HEK293 (cell line): ENCODE data around the gene ITPR3.

Experiments used
- HOXA7 ChIP-seq: sonication (generic); formaldehyde crosslinking; IDR thresholded peaks from 2 replicates; pipeline ENCODE4 v1.8.1; 2022; ENCODE audit warnings: missing genetic modification reagents, borderline replicate concordance
- ZNF274 ChIP-seq, 2 experiments: fragments of 200-500 bp in 1 of 2; fragments of 450-650 bp in 1 of 2; sonication (Bioruptor generic) in 1 of 2; formaldehyde crosslinking in 1 of 2; IDR thresholded peaks; 2 replicates each; pipeline versions ENCODE4 v1.5.1 to v1.6.1; 2014 to 2016; ENCODE audit warnings: borderline replicate concordance in 1 of 2, inconsistent platforms in 1 of 2, low read length in 1 of 2, missing biosample characterization in 1 of 2, missing genetic modification characterization in 1 of 2
- ZNF530 ChIP-seq: fragments of 450-650 bp; formaldehyde crosslinking; IDR thresholded peaks from 2 replicates; pipeline ENCODE4 v1.5.1; 2016; ENCODE audit warnings: low read depth, missing biosample characterization, missing genetic modification characterization
- TF ChIP-seq, protein P1 (sequence below): fragments of 450-650 bp; formaldehyde crosslinking; IDR thresholded peaks from 2 replicates; pipeline ENCODE4 v1.5.1; 2017; ENCODE audit warnings: missing biosample characterization, missing genetic modification characterization
- TF ChIP-seq, protein P2 (sequence below): fragments of 450-650 bp; formaldehyde crosslinking; IDR thresholded peaks from 2 replicates; pipeline ENCODE4 v1.5.1; 2016; ENCODE audit warnings: missing biosample characterization, missing genetic modification characterization

DNA sequence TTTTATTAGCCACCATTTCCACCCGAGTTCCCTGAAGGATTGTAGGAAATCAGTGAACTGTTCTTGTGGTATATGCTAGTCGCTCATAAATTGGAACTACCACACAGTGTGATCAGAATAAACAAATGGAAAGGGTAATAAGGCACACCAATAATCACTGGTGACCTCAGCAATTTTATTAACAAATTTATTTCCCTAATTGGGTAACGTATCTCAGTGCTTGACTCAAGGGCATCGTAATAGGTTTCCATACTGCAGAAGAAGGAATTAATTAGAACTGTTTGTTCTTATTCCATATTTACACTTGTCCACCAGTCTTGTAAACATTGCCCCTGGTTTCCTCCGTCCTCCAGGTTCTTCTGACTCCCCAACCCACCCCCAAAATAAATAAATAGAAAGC is 100.4 kb downstream of the ITPR3 start:
- TF ChIP-seq ZNF530 (tag by site-specific recombination) (no peak), HOXA7 (CRISPR knock-in tag) (no peak), ZNF274 (IDR thresholded peaks at IDR 0.05; ENCODE audit: low read length) (no peak), ZNF274 (tag by site-specific recombination; IDR thresholded peaks at IDR 0.05; ENCODE audit: borderline replicate concordance) (no peak)
- TF ChIP-seq, protein P1, sequence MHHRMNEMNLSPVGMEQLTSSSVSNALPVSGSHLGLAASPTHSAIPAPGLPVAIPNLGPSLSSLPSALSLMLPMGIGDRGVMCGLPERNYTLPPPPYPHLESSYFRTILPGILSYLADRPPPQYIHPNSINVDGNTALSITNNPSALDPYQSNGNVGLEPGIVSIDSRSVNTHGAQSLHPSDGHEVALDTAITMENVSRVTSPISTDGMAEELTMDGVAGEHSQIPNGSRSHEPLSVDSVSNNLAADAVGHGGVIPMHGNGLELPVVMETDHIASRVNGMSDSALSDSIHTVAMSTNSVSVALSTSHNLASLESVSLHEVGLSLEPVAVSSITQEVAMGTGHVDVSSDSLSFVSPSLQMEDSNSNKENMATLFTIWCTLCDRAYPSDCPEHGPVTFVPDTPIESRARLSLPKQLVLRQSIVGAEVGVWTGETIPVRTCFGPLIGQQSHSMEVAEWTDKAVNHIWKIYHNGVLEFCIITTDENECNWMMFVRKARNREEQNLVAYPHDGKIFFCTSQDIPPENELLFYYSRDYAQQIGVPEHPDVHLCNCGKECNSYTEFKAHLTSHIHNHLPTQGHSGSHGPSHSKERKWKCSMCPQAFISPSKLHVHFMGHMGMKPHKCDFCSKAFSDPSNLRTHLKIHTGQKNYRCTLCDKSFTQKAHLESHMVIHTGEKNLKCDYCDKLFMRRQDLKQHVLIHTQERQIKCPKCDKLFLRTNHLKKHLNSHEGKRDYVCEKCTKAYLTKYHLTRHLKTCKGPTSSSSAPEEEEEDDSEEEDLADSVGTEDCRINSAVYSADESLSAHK (tag by site-specific recombination): no peak
- TF ChIP-seq, protein P2, sequence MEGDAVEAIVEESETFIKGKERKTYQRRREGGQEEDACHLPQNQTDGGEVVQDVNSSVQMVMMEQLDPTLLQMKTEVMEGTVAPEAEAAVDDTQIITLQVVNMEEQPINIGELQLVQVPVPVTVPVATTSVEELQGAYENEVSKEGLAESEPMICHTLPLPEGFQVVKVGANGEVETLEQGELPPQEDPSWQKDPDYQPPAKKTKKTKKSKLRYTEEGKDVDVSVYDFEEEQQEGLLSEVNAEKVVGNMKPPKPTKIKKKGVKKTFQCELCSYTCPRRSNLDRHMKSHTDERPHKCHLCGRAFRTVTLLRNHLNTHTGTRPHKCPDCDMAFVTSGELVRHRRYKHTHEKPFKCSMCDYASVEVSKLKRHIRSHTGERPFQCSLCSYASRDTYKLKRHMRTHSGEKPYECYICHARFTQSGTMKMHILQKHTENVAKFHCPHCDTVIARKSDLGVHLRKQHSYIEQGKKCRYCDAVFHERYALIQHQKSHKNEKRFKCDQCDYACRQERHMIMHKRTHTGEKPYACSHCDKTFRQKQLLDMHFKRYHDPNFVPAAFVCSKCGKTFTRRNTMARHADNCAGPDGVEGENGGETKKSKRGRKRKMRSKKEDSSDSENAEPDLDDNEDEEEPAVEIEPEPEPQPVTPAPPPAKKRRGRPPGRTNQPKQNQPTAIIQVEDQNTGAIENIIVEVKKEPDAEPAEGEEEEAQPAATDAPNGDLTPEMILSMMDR: no peak
